SK-N-SH treated with all-trans-retinoic acid at 6 μM for 48 hours (cell line): ENCODE data around the gene SGMS2.

Experiments used
- ATAC-seq: fragments of 200-7000 bp; cut with Tn5 transposase; 3 replicates; pipeline ENCODE4 v1.9.1; 2020; ENCODE audit warnings: mild to moderate bottlenecking, moderate library complexity
- ARNTL ChIP-seq: fragments of 450-650 bp; formaldehyde crosslinking; IDR thresholded peaks from 2 replicates; pipeline ENCODE4 v1.5.0; 2020; ENCODE audit warnings: low read depth, mild to moderate bottlenecking, moderate library complexity, borderline replicate concordance
- BACH2 ChIP-seq: fragments of 250-450 bp; sonication (Bioruptor Pico); IDR thresholded peaks from 2 replicates; pipeline ENCODE4 v1.9.0; 2021; ENCODE audit warnings: mild to moderate bottlenecking, borderline replicate concordance
- CREB5 ChIP-seq: fragments of 250-450 bp; sonication (Bioruptor Pico); IDR thresholded peaks from 2 replicates; pipeline ENCODE4 v1.5.1; 2020; ENCODE audit warnings: low read depth, mild to moderate bottlenecking, moderate library complexity
- CSRNP3 ChIP-seq: fragments of 250-450 bp; sonication (Bioruptor Pico); IDR thresholded peaks from 2 replicates; pipeline ENCODE4 v1.5.1; 2021; ENCODE audit warnings: mild to moderate bottlenecking, moderate library complexity
- OSR1 ChIP-seq: fragments of 250-450 bp; sonication (Bioruptor Pico); IDR thresholded peaks from 2 replicates; pipeline ENCODE4 v1.8.0; 2022; ENCODE audit warnings: moderate library complexity, mild to moderate bottlenecking, inconsistent platforms
- PPARA ChIP-seq: fragments of 250-450 bp; sonication (Bioruptor Pico); IDR thresholded peaks from 2 replicates; pipeline ENCODE4 v1.5.0; 2020; ENCODE audit warnings: mild to moderate bottlenecking, borderline replicate concordance
- RARB ChIP-seq: fragments of 250-450 bp; sonication (Bioruptor Pico); IDR thresholded peaks from 2 replicates; pipeline ENCODE4 v1.8.0; 2021; ENCODE audit warnings: mild to moderate bottlenecking, moderate library complexity
- SNAI2 ChIP-seq: fragments of 250-450 bp; sonication (Bioruptor Pico); IDR thresholded peaks from 2 replicates; pipeline ENCODE4 v1.5.0; 2020; ENCODE audit warnings: mild to moderate bottlenecking, moderate library complexity
- TCF4 ChIP-seq: fragments of 250-450 bp; sonication (Bioruptor Pico); IDR thresholded peaks from 2 replicates; pipeline ENCODE4 v1.8.0; 2021; ENCODE audit warnings: mild to moderate bottlenecking, moderate library complexity, borderline replicate concordance
- TOX ChIP-seq: fragments of 250-450 bp; sonication (Bioruptor Pico); IDR thresholded peaks from 2 replicates; pipeline ENCODE4 v1.8.0; 2021; ENCODE audit warnings: mild to moderate bottlenecking, moderate library complexity, borderline replicate concordance
- TSHZ2 ChIP-seq: fragments of 250-450 bp; sonication (Bioruptor Pico); IDR thresholded peaks from 2 replicates; pipeline ENCODE4 v1.5.0; 2020; ENCODE audit warnings: mild to moderate bottlenecking, moderate library complexity
- ZFP3 ChIP-seq: fragments of 250-450 bp; sonication (Bioruptor Pico); IDR thresholded peaks from 2 replicates; pipeline ENCODE4 v1.5.0; 2020; ENCODE audit warnings: mild to moderate bottlenecking, moderate library complexity
- ZNF565 ChIP-seq: fragments of 450-650 bp; formaldehyde crosslinking; conservative IDR thresholded peaks from 2 replicates; pipeline ENCODE4 v1.5.0; 2020; ENCODE audit warnings: low read depth, mild to moderate bottlenecking, moderate library complexity
- ZNF70 ChIP-seq: fragments of 450-650 bp; formaldehyde crosslinking; IDR thresholded peaks from 2 replicates; pipeline ENCODE4 v1.5.0; 2020; ENCODE audit warnings: mild to moderate bottlenecking, moderate library complexity
- ZNF8 ChIP-seq: fragments of 450-650 bp; formaldehyde crosslinking; IDR thresholded peaks from 2 replicates; pipeline ENCODE4 v1.5.0; 2020; ENCODE audit warnings: mild to moderate bottlenecking, moderate library complexity

The SGMS2 gene

GRCh38 chr4:107863416-107863815 is 38.7 kb downstream of the SGMS2 start:
- TF ChIP-seq ZNF8 (CRISPR knock-in tag) (no peak), ZFP3 (CRISPR knock-in tag) (no peak), TCF4 (no peak), TSHZ2 (CRISPR knock-in tag) (no peak), CSRNP3 (CRISPR knock-in tag) (no peak), SNAI2 (CRISPR knock-in tag) (no peak)
- no peak for ATAC-seq

- no peak for TF ChIP-seq ZNF565 (CRISPR knock-in tag)
- no peak for TF ChIP-seq ZNF8 (CRISPR knock-in tag)
- no peak for ATAC-seq
Measured at GRCh38 chr4:107863850-107864371, 39.2 kb downstream of the SGMS2 start.

GRCh38 chr4:107866726-107867125 is 42.0 kb downstream of the SGMS2 start:
- ATAC-seq = no peak
- no peak for TF ChIP-seq TSHZ2 (CRISPR knock-in tag)
- no peak for TF ChIP-seq ARNTL (CRISPR knock-in tag)
- no peak for TF ChIP-seq BACH2
- no peak for TF ChIP-seq ZFP3 (CRISPR knock-in tag)
- no peak for TF ChIP-seq TOX (CRISPR knock-in tag)
- no peak for TF ChIP-seq ZNF8 (CRISPR knock-in tag)
- no peak for TF ChIP-seq ZNF70
- no peak for TF ChIP-seq PPARA (CRISPR knock-in tag)
- no peak for TF ChIP-seq RARB (CRISPR knock-in tag)
- TF ChIP-seq CREB5 (CRISPR knock-in tag) = no peak
- TF ChIP-seq ZNF565 (CRISPR knock-in tag) = no peak
- TF ChIP-seq TCF4 = no peak
- TF ChIP-seq CSRNP3 (CRISPR knock-in tag) = no peak
- TF ChIP-seq SNAI2 (CRISPR knock-in tag) = no peak
- TF ChIP-seq OSR1 (CRISPR knock-in tag) = no peak

GRCh38 chr4:107870236-107870635 is 45.5 kb downstream of the SGMS2 start:
- no peak for ATAC-seq
- no peak for TF ChIP-seq TSHZ2 (CRISPR knock-in tag)
